Bronchial epithelial cell (primary cell): ENCODE results near the gene MINDY3. TPM values are rescaled to one million over a fixed set of nuclear protein-coding genes. Genes with fewer than 3 reads are reported as not detected.
A peak's percentile ranks its signal among the peaks of the same experiment; 100 is the strongest.
"Not testable (repeated sequence)": the region's sequence is repeated elsewhere in the genome, so short reads cannot be mapped to it uniquely, and the experiment has no call there.

ENCODE experiments used
- DNase-seq: peaks from one replicate; pipeline ENCODE4 v3.0.0-alpha.2; 2010; ENCODE audit warnings: low read depth
- FAIRE-seq: peaks from 2 replicates; lab custom pipeline; 2011; peaks lifted over from hg19 to GRCh38; lab: Jason Lieb, UNC
- H3K27me3 ChIP-seq: 2 replicates; pipeline ENCODE4 v1.5.1; 2011; ENCODE audit warnings: low read length; ENCODE audit not compliant: control insufficient read depth, insufficient read depth
- H3K36me3 ChIP-seq: 2 replicates; pipeline ENCODE4 v1.5.1; 2011; ENCODE audit warnings: low read length; ENCODE audit not compliant: control insufficient read depth, insufficient read depth
- H3K4me3 ChIP-seq: 2 replicates; pipeline ENCODE4 v1.5.1; 2011; ENCODE audit warnings: mild to moderate bottlenecking, low read depth, low read length, control low read depth
- total RNA-seq: library from RNA; depleted of rRNA; stranded (reverse); fragments of >200 nt; gene quantifications from 2 replicates; pipeline ENCODE4 v1.2.1, GENCODE V29; 2014
- TF ChIP-seq, protein P1 (sequence below): IDR thresholded peaks from 2 replicates; pipeline ENCODE4 v1.5.1; 2011; ENCODE audit warnings: mild to moderate bottlenecking, moderate library complexity, low read length, control low read depth, inconsistent platforms; ENCODE audit not compliant: insufficient read depth, severe bottlenecking

Gene MINDY3
- total RNA-seq, 1 donor from 2014 or later = 19.7 TPM

DNA sequence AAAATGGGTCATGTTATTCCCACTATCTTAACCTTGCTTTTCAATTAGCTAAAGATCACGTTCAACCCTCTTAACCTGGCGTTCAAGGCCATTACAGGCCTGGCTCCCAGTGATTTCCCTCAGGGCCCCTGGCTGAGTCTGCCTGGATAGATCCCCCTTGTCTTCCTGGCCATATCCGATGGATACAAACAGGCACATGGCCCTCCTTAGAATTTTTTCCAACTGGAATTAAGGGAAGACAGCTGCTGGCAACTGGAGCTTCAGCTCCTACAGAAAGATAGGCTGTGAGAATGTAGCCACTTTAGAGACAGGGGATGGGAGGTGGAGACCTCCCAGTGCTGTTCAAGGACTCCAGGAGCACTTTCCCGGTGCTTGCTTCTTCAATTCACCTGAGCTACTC is 77.5 kb downstream of the MINDY3 start:
- no peak for FAIRE-seq
- Histone ChIP-seq H3K4me3 (no peak overlapping the region), H3K36me3 (peaks cover 4% of the 10 kb centered on the region), H3K27me3 (no peaks in the 10 kb centered on the region)
- no peak for DNase-seq
- TF ChIP-seq, protein P1, sequence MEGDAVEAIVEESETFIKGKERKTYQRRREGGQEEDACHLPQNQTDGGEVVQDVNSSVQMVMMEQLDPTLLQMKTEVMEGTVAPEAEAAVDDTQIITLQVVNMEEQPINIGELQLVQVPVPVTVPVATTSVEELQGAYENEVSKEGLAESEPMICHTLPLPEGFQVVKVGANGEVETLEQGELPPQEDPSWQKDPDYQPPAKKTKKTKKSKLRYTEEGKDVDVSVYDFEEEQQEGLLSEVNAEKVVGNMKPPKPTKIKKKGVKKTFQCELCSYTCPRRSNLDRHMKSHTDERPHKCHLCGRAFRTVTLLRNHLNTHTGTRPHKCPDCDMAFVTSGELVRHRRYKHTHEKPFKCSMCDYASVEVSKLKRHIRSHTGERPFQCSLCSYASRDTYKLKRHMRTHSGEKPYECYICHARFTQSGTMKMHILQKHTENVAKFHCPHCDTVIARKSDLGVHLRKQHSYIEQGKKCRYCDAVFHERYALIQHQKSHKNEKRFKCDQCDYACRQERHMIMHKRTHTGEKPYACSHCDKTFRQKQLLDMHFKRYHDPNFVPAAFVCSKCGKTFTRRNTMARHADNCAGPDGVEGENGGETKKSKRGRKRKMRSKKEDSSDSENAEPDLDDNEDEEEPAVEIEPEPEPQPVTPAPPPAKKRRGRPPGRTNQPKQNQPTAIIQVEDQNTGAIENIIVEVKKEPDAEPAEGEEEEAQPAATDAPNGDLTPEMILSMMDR = no peak

DNA sequence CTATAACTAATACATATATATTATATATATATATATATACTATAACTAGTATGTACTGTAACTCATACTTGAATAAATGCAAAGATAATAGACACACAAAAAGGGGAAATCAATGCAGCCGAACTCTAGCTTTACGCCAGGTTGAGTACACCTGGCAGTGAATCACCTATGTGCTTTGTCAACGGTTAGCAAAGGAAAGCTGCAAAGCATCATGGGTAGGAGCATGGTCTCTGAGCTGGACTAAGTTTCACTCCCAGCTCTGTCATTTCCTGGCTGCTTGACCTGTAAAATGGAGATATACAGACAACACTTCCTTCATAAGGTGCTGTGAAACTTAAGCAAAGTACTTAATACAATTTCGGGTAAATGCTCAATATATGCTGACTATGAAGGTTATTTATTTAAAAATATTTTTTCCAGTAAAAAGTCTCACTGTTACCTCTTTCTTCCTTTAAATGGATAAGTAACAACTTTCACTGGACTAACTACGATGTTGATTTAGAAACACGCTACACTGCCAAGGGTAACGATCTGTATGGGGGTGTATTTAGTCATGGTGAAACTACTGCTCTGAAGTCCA is 78.8 kb downstream of the MINDY3 start:
- DNase-seq (peak; percentile 57), FAIRE-seq (no peak)
- Histone ChIP-seq H3K4me3 (no peak overlapping the region), H3K27me3 (no peaks in the 10 kb centered on the region), H3K36me3 (peaks cover 4% of the 10 kb centered on the region)
- TF ChIP-seq, protein P1 = no peak

GRCh38 chr10:15780353-15781135 is 79.8 kb downstream of the MINDY3 start:
- no peak for FAIRE-seq
- Histone ChIP-seq H3K4me3 (no peak overlapping the region), H3K27me3 (no peaks in the 10 kb centered on the region), H3K36me3 (no peaks in the 10 kb centered on the region)
- peak; percentile 50 for DNase-seq
- TF ChIP-seq, protein P1 = no peak

DNA sequence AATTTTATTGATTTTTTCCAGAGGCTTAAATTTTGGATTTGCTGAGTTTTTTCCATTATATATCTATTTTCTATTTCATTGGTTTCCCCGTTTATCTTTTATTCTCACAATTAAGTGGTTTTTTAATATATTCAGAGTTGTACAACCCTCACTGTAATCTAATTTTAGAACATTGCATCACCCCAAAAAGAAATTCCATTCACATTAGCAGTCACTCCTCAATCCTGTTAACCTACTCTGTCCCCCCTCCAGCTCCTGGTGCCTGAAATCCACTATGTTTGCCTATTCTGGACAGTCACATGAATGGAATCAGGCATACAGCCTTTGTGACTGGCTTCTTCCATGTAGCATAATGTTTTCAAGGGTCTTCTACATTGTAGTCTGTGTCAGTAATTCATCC is 84.8 kb downstream of the MINDY3 start:
- FAIRE-seq (no peak), DNase-seq (peak; percentile 60)
- no peak overlapping the region for H3K4me3 ChIP-seq
- TF ChIP-seq, protein P1 = no peak
- H3K36me3 ChIP-seq = no peaks in the 10 kb centered on the region
- no peaks in the 10 kb centered on the region for H3K27me3 ChIP-seq

DNA sequence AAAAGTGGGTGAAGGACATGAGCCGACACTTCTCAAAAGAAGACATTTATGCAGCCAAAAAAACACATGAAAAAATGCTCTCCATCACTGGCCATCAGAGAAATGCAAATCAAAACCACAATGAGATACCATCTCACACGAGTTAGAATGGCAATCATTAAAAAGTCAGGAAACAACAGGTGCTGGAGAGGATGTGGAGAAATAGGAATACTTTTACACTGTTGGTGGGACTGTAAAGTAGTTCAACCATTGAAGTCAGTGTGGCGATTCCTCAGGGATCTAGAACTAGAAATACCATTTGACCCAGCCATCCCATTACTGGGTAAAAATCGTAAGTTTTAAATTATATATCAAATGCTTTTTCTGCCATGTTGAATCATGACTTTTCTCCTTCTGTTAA is 85.8 kb downstream of the MINDY3 start:
- H3K27me3 ChIP-seq, FAIRE-seq, DNase-seq, H3K4me3 ChIP-seq, H3K36me3 ChIP-seq: not testable (repeated sequence)

- DNase-seq (no peak), FAIRE-seq (no peak)
- Histone ChIP-seq H3K4me3 (no peak overlapping the region), H3K36me3 (no peaks in the 10 kb centered on the region), H3K27me3 (no peaks in the 10 kb centered on the region)
- TF ChIP-seq, protein P1 = no peak
These were observed 95.3 kb downstream of the MINDY3 start for GRCh38 chr10:15764892-15765454.
